ENCODE measurements around the gene GCSH. TPM values are rescaled to one million over a fixed set of nuclear protein-coding genes. Genes with fewer than 3 reads are reported as not detected.
A peak's percentile ranks its signal among the peaks of the same experiment; 100 is the strongest.

GCSH gene
- total RNA-seq, 2 experiments from 2014 or later = 10.1 to 13.9 TPM

DNA sequence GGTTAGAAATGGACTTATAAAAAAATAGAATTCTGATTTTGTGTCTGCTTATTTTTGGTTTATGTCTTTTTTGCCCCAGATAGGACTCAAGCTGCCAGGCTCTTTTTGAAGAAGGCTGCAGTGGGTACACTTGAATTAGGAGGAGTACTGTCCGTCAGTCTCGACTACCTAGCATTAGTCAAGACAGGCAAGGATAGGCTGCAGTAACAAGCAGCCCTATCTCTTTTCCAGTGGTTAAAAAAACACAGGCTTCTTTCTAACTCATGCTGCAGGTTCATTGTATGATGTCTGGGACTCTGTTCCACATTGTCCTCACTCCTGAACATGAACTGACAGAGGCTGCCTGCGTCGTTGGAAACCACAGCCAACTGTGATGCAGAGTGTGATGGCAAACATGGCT lies 27.1 kb downstream of the GCSH start:
- DNase-seq (no peak), ATAC-seq (no peak)
- Mint-ChIP-seq H3K4me1 (ENCODE audit: low read depth) (peaks cover 17% of the 10 kb centered on the region), H3K27ac (no peak overlapping the region), H3K27me3 (ENCODE audit: low read depth) (no peaks in the 10 kb centered on the region), H3K4me3 (no peak overlapping the region), H3K9me3 (ENCODE audit: insufficient read depth) (no peaks in the 10 kb centered on the region), H3K36me3 (ENCODE audit: low read depth) (no peaks in the 10 kb centered on the region)
- ChIA-PET POLR2A (no interaction called here), CTCF (interaction anchor here (1.4 kb wide), 1 partner anchor 33 kb away, joined by 7 read pairs; the partner anchor contains the start of gene ATMIN)

DNA sequence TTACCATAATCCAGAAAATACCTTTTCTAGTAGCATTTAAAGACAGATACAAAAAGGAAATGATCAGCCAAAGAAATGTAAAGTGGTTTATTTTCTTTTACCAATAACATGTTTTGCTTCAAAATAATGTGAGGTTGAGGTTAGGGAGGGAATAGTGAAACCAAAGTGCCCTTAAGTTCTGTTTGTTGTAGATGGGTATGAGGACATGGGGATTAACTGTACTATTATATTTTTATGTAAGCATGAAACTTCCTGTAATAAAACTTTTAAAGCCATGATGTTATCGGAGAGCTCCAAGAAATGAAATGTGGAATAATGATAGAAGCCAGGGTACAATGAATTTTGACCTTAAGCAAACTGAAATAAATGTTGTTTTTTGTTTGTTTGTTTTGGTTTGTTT lies 29.0 kb downstream of the GCSH start:
- Mint-ChIP-seq H3K27ac (no peak overlapping the region), H3K4me3 (no peak overlapping the region), H3K27me3 (ENCODE audit: low read depth) (no peaks in the 10 kb centered on the region), H3K36me3 (ENCODE audit: low read depth) (no peaks in the 10 kb centered on the region), H3K9me3 (ENCODE audit: insufficient read depth) (no peaks in the 10 kb centered on the region), H3K4me1 (ENCODE audit: low read depth) (peaks cover 17% of the 10 kb centered on the region)
- no peak for ATAC-seq
- POLR2A ChIA-PET = interaction anchor here (0.6 to 1.9 kb wide), 3 partner anchors 10 to 413 kb away, joined by 3 to 9 read pairs (median 4); partner anchors contain the start of genes ATMIN and C16orf46
- CTCF ChIA-PET = interaction anchor here (1.2 kb wide), 1 partner anchor 31 kb away, joined by 6 read pairs; the partner anchor contains the start of gene ATMIN
- no peak for DNase-seq

- ChIA-PET CTCF (interaction anchor here (1.2 kb wide), 1 partner anchor 31 kb away, joined by 6 read pairs; the partner anchor contains the start of gene ATMIN), POLR2A (interaction anchor here (0.6 to 1.9 kb wide), 3 partner anchors 11 to 413 kb away, joined by 3 to 9 read pairs (median 4); partner anchors contain the start of genes ATMIN and C16orf46)
- H3K36me3 Mint-ChIP-seq (ENCODE audit: low read depth) = no peaks in the 10 kb centered on the region
- H3K27ac Mint-ChIP-seq = no peak overlapping the region
- ATAC-seq (no peak), DNase-seq (no peak)
- peaks cover 12% of the 10 kb centered on the region for H3K4me1 Mint-ChIP-seq (ENCODE audit: low read depth)
- H3K27me3 Mint-ChIP-seq (ENCODE audit: low read depth) = no peaks in the 10 kb centered on the region
- no peaks in the 10 kb centered on the region for H3K9me3 Mint-ChIP-seq (ENCODE audit: insufficient read depth)
- H3K4me3 Mint-ChIP-seq = no peak overlapping the region
These were observed 29.5 kb downstream of the GCSH start for GRCh38 chr16:81066681-81067080.

- H3K4me1 Mint-ChIP-seq (ENCODE audit: low read depth) = peaks cover 5% of the 10 kb centered on the region
- ChIA-PET POLR2A (no interaction called here), CTCF (no interaction called here)
- DNase-seq (no peak), ATAC-seq (no peak)
- H3K9me3 Mint-ChIP-seq (ENCODE audit: insufficient read depth) = no peaks in the 10 kb centered on the region
- no peak overlapping the region for H3K27ac Mint-ChIP-seq
- H3K36me3 Mint-ChIP-seq (ENCODE audit: low read depth) = no peaks in the 10 kb centered on the region
- H3K27me3 Mint-ChIP-seq (ENCODE audit: low read depth) = no peaks in the 10 kb centered on the region
- no peak overlapping the region for H3K4me3 Mint-ChIP-seq
These were observed 34.2 kb downstream of the GCSH start for GRCh38 chr16:81061871-81062608.

- H3K27me3 Mint-ChIP-seq (ENCODE audit: low read depth) = no peaks in the 10 kb centered on the region
- H3K4me3 Mint-ChIP-seq = no peak overlapping the region
- CTCF ChIA-PET = no interaction called here
- no peak for ATAC-seq
- H3K4me1 Mint-ChIP-seq (ENCODE audit: low read depth) = no peaks in the 10 kb centered on the region
- POLR2A ChIA-PET = no interaction called here
- no peak for DNase-seq
- no peaks in the 10 kb centered on the region for H3K9me3 Mint-ChIP-seq (ENCODE audit: insufficient read depth)
- H3K36me3 Mint-ChIP-seq (ENCODE audit: low read depth) = no peaks in the 10 kb centered on the region
- no peak overlapping the region for H3K27ac Mint-ChIP-seq
These were observed 34.9 kb downstream of the GCSH start for GRCh38 chr16:81061307-81061640.

DNA sequence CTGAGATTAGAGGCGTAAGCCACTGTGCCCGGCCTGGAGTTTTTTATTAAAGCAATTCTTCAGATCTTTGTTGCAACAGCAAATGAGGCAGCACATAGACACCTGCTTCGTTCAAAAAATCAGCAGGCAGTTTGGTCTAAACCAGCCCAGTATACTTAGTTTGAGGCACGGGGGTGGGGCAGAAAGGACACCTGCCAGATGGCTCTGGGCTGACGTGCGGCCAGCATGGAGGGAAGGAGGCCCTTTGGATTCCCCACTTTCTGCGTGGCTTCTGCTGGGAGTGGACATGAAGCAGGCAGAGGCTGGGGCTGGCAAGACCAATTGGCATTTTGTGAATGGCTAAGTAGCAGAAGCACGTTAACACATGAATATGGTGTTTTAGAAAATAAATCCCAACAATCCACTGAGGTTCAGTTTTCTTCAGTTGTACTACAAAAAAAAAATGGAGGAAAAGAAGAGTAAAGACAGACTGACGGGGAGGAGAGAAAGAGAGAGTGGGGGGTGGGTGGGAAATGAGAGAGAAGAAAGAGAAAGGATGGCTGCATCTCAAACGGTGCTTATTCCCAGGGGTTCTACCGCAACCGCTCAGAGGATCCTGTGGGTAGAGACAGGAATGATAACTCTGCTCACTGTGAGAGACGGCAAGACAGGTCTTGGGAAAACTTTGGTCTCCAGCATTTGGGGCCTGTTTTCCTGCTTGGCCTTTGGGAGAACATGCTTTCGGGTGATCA lies 35.5 kb downstream of the GCSH start:
- ChIA-PET POLR2A (no interaction called here), CTCF (no interaction called here)
- no peaks in the 10 kb centered on the region for H3K27me3 Mint-ChIP-seq (ENCODE audit: low read depth)
- H3K9me3 Mint-ChIP-seq (ENCODE audit: insufficient read depth) = no peaks in the 10 kb centered on the region
- H3K27ac Mint-ChIP-seq = no peak overlapping the region
- no peaks in the 10 kb centered on the region for H3K36me3 Mint-ChIP-seq (ENCODE audit: low read depth)
- H3K4me3 Mint-ChIP-seq = no peak overlapping the region
- no peaks in the 10 kb centered on the region for H3K4me1 Mint-ChIP-seq (ENCODE audit: low read depth)
- ATAC-seq = no peak
- DNase-seq = no peak

- Mint-ChIP-seq H3K9me3 (ENCODE audit: insufficient read depth) (peaks cover 16% of the 10 kb centered on the region), H3K27me3 (ENCODE audit: low read depth) (no peaks in the 10 kb centered on the region), H3K27ac (no peak overlapping the region), H3K4me1 (ENCODE audit: low read depth) (no peaks in the 10 kb centered on the region), H3K4me3 (no peak overlapping the region), H3K36me3 (ENCODE audit: low read depth) (peaks cover 7% of the 10 kb centered on the region)
- CTCF ChIA-PET = no interaction called here
- POLR2A ChIA-PET = no interaction called here
- no peak for ATAC-seq
- no peak for DNase-seq
These were observed 42.4 kb downstream of the GCSH start for GRCh38 chr16:81053761-81054160.

- Mint-ChIP-seq H3K36me3 (ENCODE audit: low read depth) (peaks cover 54% of the 10 kb centered on the region), H3K4me1 (ENCODE audit: low read depth) (peaks cover 9% of the 10 kb centered on the region), H3K27me3 (ENCODE audit: low read depth) (no peaks in the 10 kb centered on the region), H3K27ac (no peak overlapping the region), H3K4me3 (no peak overlapping the region), H3K9me3 (ENCODE audit: insufficient read depth) (no peaks in the 10 kb centered on the region)
- ATAC-seq (no peak), DNase-seq (no peak)
- ChIA-PET POLR2A (no interaction called here), CTCF (interaction anchor here (1.7 kb wide), 1 partner anchor 34 kb away, joined by 4 read pairs; the partner anchor contains the start of gene C16orf46)
These were observed 53.4 kb downstream of the GCSH start for GRCh38 chr16:81042821-81043220.

GRCh38 chr16:81041696-81042095 lies 54.5 kb downstream of the GCSH start:
- H3K36me3 Mint-ChIP-seq (ENCODE audit: low read depth) = peaks cover 57% of the 10 kb centered on the region

DNA sequence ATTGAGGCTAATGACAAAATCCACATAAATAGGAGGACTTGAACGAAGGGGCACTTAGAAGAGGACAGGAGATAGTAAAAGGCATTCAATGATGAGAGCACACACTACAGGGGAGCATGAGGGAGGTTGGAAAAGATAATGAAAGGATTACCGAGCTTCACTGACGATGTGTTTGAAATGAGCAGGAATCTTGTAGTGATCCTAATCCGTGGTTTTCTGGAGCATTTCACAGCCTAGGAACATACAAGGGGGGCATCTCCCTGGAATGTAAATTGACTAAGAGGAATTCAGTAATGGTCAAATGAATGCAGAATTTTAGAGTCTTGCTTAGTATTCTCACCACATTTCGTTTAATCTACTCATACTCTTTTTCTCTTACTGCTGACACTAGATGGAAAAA lies 55.4 kb downstream of the GCSH start:
- Mint-ChIP-seq H3K9me3 (ENCODE audit: insufficient read depth) (no peaks in the 10 kb centered on the region), H3K27me3 (ENCODE audit: low read depth) (no peaks in the 10 kb centered on the region), H3K36me3 (ENCODE audit: low read depth) (peaks cover 56% of the 10 kb centered on the region), H3K4me3 (no peak overlapping the region), H3K27ac (no peak overlapping the region), H3K4me1 (ENCODE audit: low read depth) (peaks cover 23% of the 10 kb centered on the region)
- ChIA-PET POLR2A (no interaction called here), CTCF (no interaction called here)
- ATAC-seq = no peak
- DNase-seq = no peak

More at GRCh38 chr16:81041696-81042095, 54.5 kb downstream of the GCSH start:
- Mint-ChIP-seq H3K9me3 (ENCODE audit: insufficient read depth) (no peaks in the 10 kb centered on the region), H3K27me3 (ENCODE audit: low read depth) (no peaks in the 10 kb centered on the region), H3K4me1 (ENCODE audit: low read depth) (peaks cover 20% of the 10 kb centered on the region), H3K27ac (no peak overlapping the region), H3K4me3 (no peak overlapping the region)
- ChIA-PET CTCF (no interaction called here), POLR2A (no interaction called here)
- ATAC-seq (no peak), DNase-seq (no peak)

DNA sequence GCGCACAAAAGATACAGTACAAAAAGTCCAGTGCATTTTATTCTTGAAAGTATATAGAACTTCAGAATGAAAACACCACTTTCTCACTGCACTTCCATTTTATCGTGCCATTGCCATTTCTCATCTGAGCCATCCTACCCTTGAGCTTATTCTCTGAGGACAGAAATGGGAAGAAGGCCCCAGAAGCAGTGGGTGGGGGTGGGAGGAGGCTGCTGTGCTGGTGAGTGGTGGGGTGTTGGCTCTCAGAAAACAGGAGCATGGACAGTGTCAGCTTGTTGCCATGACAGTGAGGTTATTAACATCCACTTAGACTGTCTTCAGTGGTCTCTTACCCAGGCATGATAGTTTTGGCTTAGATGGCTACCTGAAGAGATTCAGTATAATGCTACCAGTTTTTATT lies 56.1 kb downstream of the GCSH start:
- no peak for ATAC-seq
- no peak overlapping the region for H3K4me3 Mint-ChIP-seq
- H3K27ac Mint-ChIP-seq = no peak overlapping the region

DNA sequence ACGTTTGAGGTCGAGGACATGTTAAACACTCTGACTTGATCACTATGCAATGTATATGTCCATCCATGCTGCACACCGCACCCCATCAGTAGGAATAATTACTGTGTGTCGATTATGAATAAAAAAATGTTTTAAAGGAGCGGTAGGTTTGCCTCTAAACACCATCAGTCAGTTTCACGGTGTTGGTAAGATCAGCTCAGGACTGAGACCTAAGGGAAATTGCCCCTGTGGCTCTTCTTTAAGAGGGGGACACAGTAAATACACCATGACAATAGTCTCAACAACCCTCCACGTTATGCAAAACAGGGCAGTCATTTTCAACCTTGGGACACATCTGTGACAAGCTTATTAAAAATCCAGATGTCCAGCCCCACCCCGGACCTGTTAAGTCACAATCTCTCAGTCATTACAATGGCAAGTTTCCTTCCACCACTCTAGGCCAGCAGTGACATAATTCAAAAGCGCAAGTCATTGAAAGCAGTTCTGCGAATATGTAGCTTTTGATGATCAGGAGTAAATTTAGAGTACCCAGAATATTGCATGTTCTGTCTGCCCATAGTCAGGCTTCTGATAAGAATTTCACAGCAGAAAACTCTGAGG lies 59.3 kb downstream of the GCSH start:
- Mint-ChIP-seq H3K27me3 (ENCODE audit: low read depth) (no peaks in the 10 kb centered on the region), H3K36me3 (ENCODE audit: low read depth) (peaks cover 33% of the 10 kb centered on the region), H3K4me3 (peak overlapping the region; percentile 80), H3K27ac (peak overlapping the region; percentile 76), H3K9me3 (ENCODE audit: insufficient read depth) (no peaks in the 10 kb centered on the region), H3K4me1 (ENCODE audit: low read depth) (peaks cover 26% of the 10 kb centered on the region)
- DNase-seq (no peak), ATAC-seq (no peak)
- POLR2A ChIA-PET = interaction anchor here (0.6 to 3.0 kb wide), 8 partner anchors 22 to 278 kb away, joined by 3 to 29 read pairs (median 4); partner anchors contain the start of genes C16orf46, CENPN, CMC2 and GAN
- CTCF ChIA-PET = interaction anchor here (1.2 to 4.6 kb wide), 13 partner anchors 8 to 699 kb away, joined by 3 to 107 read pairs (median 12); partner anchors contain the start of genes C16orf46, CENPN, CMC2 and GAN

More for the DNA sequence above, 56.1 kb downstream of the GCSH start:
- ChIA-PET POLR2A (no interaction called here), CTCF (no interaction called here)
- Mint-ChIP-seq H3K36me3 (ENCODE audit: low read depth) (peaks cover 53% of the 10 kb centered on the region), H3K9me3 (ENCODE audit: insufficient read depth) (no peaks in the 10 kb centered on the region), H3K4me1 (ENCODE audit: low read depth) (peaks cover 26% of the 10 kb centered on the region), H3K27me3 (ENCODE audit: low read depth) (no peaks in the 10 kb centered on the region)
- DNase-seq = no peak

All from activated CD8-positive, alpha-beta T cell treated with anti-CD3 and anti-CD28 coated beads, Interleukin-2, amount 10 ng/mL, durations not matched to agents 7 days and 5 days (primary cell).